GM12878 (cell line): Measurements from ENCODE around the gene RALGDS. TPM values are rescaled to one million over a fixed set of nuclear protein-coding genes. Genes with fewer than 3 reads are reported as not detected.

Experiments
- BACH1 ChIP-seq: fragments of 450-650 bp; IDR thresholded peaks from 2 replicates; pipeline ENCODE4 v1.6.1; 2017; ENCODE audit warnings: mild to moderate bottlenecking, borderline replicate concordance
- CEBPB ChIP-seq, 2 experiments: fragments of 150-350 bp in 1 of 2; IDR thresholded peaks; 2 replicates each; pipeline ENCODE4 v1.6.1; 2012 to 2014; ENCODE audit warnings: low read depth in 2 of 2, low read length in 2 of 2, borderline replicate concordance in 1 of 2, inconsistent platforms in 1 of 2
- CUX1 ChIP-seq: IDR thresholded peaks from 2 replicates; pipeline ENCODE4 v1.6.1; 2012; ENCODE audit warnings: improper control_type of control experiment, low read depth, low read length; ENCODE audit not compliant: insufficient replicate concordance
- EGR1 ChIP-seq, 2 experiments: IDR thresholded peaks; 1 replicate in 1 of 2; 2 replicates in 1 of 2; pipeline ENCODE4 v1.6.1; 2011 to 2012; ENCODE audit warnings: low read depth in 2 of 2, low read length in 2 of 2, borderline replicate concordance in 1 of 2, mild to moderate bottlenecking in 1 of 2, moderate library complexity in 1 of 2
- MXI1 ChIP-seq: fragments of 150-350 bp; IDR thresholded peaks from 2 replicates; pipeline ENCODE4 v1.6.1; 2011; ENCODE audit warnings: low read depth, mild to moderate bottlenecking, inconsistent platforms, low read length, improper control_type of control experiment
- NFXL1 ChIP-seq: fragments of 450-650 bp; IDR thresholded peaks from 2 replicates; pipeline ENCODE4 v1.6.1; 2017; ENCODE audit warnings: antibody characterized with exemption, mild to moderate bottlenecking, borderline replicate concordance
- NFYB ChIP-seq: IDR thresholded peaks from 2 replicates; pipeline ENCODE4 v1.6.1; 2011; ENCODE audit warnings: low read depth, mild to moderate bottlenecking, low read length, improper control_type of control experiment, moderate library complexity; ENCODE audit not compliant: insufficient read depth
- RELB ChIP-seq: fragments of 450-650 bp; IDR thresholded peaks from 2 replicates; pipeline ENCODE4 v1.6.1; 2017; ENCODE audit warnings: low read depth, mild to moderate bottlenecking, moderate library complexity
- SUPT20H ChIP-seq: IDR thresholded peaks from 2 replicates; pipeline ENCODE4 v1.6.1; 2011; ENCODE audit warnings: low read depth, mild to moderate bottlenecking, low read length, moderate library complexity, borderline replicate concordance; ENCODE audit not compliant: control insufficient read depth
- YY1 ChIP-seq: IDR thresholded peaks from 2 replicates; pipeline ENCODE4 v1.6.1; 2011; ENCODE audit warnings: low read depth, mild to moderate bottlenecking, low read length
- ZBTB11 ChIP-seq: fragments of 450-650 bp; formaldehyde crosslinking; IDR thresholded peaks from 2 replicates; pipeline ENCODE4 v1.5.0; 2022; ENCODE audit warnings: mild to moderate bottlenecking, missing genetic modification characterization
- ZBTB4 ChIP-seq: fragments of 450-650 bp; formaldehyde crosslinking; IDR thresholded peaks from 2 replicates; pipeline ENCODE4 v1.4.0; 2022; ENCODE audit warnings: mild to moderate bottlenecking, moderate library complexity
- polyA plus RNA-seq, 11 experiments: library from polyadenylated mRNA; depleted of rRNA in 4 of 11; unstranded in 6 of 11; stranded (reverse) in 5 of 11; fragments of >200 nt; fragmentation: Nextera tagmentation in 4 of 11; fragmentation: Illumina TruSeq in 1 of 11; extraction: Ambion mirVana in 4 of 11; extraction: Trizol in 1 of 11; gene quantifications; 1 replicate in 1 of 11; 2 replicates in 10 of 11; pipeline versions ENCODE4 v1.2.1 to v1.2.3, GENCODE V29; 2011 to 2016; ENCODE audit warnings: inconsistent platforms in 2 of 11, missing spikeins in 2 of 11, low read depth in 1 of 11
- total RNA-seq, 4 experiments: library from RNA; depleted of rRNA in 3 of 4; stranded (reverse); fragments of >200 nt in 3 of 4; fragmentation: Illumina TruSeq in 1 of 4; extraction: Trizol in 1 of 4; gene quantifications; 2 replicates each; pipeline versions ENCODE4 v1.2.1 to v1.2.3, GENCODE V29; 2013 to 2021

RALGDS gene
- total and polyA plus RNA-seq, 10 of the 15 experiments (the other 5 are each of a cell fraction or from before 2014, with no cell fraction given) = 1.3 to 48.6 (median 21.2) TPM

GRCh38 chr9:133075925-133076630 is 45.0 kb downstream of the RALGDS start (continued):
- TF ChIP-seq CUX1 (no peak), SUPT20H (no peak), BACH1 (no peak), ZBTB11 (CRISPR knock-in tag) (no peak), NFXL1 (no peak), ZBTB4 (CRISPR knock-in tag) (no peak), NFYB (no peak), YY1 (no peak), RELB (no peak), MXI1 (no peak), EGR1 (IDR thresholded peaks at IDR 0.05; ENCODE audit: borderline replicate concordance in 1 of 2, low read depth in 2 of 2, low read length in 2 of 2) (no peak), CEBPB (IDR thresholded peaks at IDR 0.05; ENCODE audit: borderline replicate concordance in 1 of 2, low read depth in 2 of 2, low read length in 2 of 2) (no peak)
